GM21528 (cell line): ENCODE results near the gene GREM1.

Experiments used
- ATAC-seq: cut with Tn5 transposase; IDR thresholded peaks from one replicate; pipeline ENCODE4 v1.9.1; 2021; ENCODE audit warnings: mild to moderate bottlenecking, moderate library complexity; ENCODE audit not compliant: unreplicated experiment, low FRiP score

Gene GREM1

DNA sequence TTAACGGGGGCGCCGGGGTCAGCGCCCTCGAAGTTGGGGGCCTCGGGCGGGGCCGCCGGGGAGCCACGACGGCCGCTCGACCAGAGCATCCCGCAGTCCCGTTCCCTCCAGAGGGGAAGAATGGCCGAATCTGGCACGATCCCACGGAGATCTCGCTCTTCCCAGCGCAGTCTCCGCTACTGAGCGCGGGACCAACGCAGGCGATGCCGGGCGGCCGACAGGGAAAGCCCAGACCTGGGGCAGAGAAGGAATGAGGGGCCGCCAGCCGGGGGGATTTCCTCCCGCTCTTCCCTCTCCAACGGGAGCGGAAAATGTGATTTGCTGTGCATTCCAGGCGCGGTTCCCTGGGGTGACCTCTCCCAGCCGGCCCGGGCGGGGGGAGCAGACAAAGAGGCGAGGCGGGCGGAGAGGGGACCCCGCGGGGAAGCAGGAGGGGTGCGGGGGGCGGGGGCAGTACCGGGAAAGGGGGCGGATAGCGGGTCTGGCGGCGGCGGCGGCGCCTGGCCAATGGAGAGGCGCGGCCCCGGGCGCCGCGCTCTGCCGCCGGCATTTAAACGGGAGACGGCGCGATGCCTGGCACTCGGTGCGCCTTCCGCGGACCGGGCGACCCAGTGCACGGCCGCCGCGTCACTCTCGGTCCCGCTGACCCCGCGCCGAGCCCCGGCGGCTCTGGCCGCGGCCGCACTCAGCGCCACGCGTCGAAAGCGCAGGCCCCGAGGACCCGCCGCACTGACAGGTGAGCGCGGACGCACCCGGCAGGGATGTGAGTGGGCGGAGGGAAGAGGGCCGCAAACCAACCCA, at the start of gene GREM1:
Gene GREM1 (plus strand): TSS at position 579 of the 801 bp plus-strand sequence. CDS start 12,687 bp downstream, outside the sequence.
- no peak for ATAC-seq

DNA sequence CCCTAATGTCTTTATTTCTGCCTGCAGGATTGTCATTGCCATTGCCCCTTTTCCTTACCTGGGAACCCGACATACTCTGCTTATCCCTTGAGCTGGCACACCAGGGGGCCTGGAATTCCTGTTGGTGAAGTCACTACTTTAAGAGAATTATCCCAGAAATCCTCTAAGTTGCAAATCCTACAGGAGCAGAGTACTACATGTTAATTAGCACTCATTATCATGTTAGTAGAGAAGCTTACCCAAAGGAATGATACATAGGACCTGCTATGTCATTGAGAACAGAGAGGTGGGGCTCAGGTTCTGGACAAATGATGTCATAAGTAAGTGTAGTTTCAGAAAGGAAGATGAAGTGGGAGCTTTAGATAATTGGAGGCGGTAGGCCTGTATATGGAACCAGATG, 48.9 kb upstream of the GREM1 start:
- ATAC-seq: no peak

DNA sequence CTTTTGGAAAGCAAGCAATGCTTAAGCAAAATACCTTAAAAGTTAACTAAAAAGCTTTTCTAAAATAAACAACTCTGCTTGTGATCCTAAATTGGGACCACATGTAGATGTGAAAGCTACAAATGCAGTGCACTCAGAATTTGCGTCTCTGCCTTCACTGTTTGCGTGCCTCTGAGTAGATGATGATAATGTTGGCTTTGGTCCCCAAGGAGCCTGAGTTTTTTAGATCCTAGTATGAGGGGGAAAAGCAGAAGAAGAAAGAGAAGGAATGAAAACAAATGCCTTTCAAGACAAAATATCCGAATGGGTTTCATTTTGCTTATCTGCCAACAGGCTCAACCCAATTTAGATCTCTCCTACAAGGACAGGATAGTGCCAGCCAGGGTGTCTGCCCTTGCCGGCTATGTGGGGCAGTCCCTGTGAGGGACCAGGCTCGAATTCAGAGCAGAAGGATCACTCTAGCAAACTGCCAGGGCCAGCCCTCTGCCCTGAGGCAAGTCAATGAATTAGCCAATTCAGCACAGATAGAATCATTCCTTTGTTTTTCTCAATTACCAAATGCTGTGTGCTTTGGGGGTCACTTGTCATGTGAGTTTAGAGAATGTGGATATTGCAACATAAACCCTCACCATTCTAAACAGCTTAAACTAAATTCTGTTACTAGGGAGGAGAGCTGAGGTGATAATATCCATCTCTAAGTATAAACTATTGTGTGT, 47.8 kb upstream of the GREM1 start:
- no peak for ATAC-seq

DNA sequence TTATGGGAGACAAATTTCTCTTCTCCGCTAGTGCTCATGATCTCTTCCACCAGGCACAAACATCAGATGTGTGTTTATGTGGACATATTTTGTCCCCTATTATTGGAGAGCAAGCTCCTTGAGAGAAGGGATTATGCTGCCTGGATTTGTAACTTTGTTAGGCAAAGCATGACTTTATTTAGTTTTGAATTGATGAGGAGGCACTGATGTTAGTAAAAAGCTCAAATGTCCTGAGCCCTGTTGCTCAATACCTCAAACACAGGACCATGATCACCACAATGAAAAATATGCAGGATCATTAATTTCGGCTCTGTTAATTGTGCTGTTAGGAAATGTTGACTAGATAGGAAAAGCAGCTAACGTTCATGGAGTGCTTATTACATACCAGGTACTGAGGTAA, 47.2 kb upstream of the GREM1 start:
- no peak for ATAC-seq

DNA sequence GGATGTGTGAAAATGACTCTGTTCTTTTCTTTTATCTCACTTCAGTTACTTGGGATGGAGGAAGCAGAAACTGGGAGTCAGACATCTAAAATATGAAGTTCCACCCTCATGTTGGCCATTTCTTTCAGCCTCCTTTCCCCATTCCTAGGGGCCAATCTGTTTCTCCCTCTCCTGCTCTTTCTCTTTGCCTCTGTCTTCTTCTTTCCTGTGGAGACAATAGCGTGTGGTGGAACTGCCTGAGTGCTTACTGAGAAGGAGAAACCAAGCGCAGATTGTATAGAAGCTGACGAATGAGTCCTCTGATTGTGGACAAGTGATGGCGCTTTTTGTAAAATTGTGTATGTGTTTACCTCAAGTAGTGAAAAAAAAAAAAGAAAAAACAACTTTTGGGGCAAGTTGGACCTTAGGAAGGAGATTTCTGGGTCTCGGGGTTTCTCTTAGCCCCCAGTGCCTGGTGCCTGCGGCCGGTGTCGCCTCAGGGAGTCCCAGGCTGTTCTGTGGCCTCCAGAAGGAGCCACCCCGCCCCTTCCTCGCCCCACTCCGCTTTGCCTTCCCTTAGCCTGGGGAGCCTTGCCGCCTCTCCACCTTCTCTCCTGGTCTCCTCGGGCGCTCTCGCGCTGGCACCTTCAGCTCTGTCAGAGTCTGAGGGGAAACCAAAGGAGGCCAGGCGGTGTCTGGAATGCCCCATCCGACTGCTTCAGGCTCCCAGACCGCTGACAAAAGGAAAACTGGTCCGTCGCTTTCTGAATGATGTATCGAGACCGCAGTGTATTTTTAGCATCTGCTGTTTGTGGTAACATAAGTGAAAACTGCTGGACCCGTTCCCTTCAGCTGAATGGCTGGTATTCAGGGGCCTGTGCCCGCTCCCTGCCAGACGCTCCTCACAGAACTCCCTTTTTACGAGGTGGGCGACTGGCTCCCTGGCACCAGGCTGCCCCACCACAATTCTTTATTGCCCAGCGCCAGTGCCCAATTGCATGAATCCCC, 46.2 kb upstream of the GREM1 start:
- no peak for ATAC-seq

DNA sequence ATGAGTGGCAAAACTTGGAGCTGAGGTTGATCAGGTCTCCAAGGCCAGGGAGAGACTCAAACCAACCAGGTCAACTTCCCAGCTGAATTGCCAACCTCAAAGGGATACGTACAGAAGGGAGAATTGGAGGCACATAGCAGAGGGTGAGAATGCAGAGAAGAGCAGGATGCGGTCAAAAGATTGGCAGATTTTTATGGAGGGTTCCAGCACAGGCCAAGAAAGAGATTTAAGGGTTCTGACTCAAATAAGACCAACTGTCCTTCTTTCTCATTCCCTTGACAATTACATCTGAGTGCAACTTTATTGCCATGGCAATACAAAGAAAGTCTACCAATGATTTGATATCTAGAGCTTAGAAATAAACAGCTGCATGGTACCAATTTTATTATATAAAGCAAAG, 43.1 kb upstream of the GREM1 start:
- ATAC-seq: no peak

DNA sequence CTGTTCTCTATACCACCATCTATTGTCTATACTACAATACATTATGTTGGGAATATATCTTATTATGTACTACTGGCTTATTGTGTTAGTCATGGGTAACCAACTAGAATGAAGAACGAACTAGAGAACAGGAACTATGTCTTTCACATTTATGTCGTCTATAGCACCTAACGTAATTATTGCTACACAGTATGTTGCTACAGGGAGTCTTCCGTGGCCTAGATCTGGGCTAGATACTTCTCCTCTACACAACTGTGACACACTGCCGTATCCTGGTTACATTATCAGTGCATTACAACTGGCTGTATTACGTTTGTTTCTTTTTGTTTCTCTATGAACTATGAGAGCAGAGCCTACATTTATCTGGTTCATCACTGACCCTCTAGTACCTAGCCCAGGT, 42.3 kb upstream of the GREM1 start:
- ATAC-seq: no peak

DNA sequence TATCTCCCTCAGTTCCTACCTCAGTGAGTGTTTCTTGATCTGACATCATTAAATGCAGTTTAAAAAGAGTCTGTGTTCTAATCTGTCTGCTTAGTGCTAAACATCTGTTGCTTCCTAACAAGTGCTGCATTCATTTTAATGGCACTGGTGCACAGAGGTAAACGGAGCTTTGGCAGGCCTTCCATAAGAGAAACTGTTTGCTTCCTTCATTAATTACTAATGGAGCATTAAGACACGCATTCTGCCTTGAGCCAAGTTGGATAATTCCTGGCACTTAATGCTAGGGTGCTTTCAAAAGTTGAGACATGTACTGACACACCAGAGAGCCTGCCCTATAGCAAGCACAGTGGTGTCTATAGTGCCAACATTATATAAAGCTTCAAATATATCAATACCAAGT, 41.6 kb upstream of the GREM1 start:
- no peak for ATAC-seq

DNA sequence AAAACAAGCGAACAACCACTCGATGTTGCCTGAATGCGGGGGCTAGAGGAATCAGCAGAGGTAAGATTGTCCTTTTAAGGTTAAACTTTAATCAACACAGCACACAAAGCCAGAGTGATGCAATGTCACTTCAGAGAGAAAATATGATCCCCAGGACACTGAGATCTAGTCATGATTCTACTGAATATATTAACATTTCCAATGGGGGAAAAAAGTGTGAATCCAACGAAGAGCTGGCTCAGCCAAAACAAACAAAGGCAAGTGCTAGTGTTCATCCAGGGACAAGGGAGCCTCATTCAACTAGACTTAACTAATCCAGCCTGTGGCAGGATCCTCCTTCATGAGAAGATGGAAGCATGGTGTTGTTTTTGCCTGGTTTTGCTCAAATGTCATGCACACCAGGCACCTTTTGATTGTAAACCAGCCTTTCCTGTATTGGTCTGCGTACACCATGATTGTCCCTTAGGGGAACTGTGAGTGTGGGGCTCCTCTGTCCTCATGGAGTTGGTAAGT, 40.5 kb upstream of the GREM1 start:
- no peak for ATAC-seq

DNA sequence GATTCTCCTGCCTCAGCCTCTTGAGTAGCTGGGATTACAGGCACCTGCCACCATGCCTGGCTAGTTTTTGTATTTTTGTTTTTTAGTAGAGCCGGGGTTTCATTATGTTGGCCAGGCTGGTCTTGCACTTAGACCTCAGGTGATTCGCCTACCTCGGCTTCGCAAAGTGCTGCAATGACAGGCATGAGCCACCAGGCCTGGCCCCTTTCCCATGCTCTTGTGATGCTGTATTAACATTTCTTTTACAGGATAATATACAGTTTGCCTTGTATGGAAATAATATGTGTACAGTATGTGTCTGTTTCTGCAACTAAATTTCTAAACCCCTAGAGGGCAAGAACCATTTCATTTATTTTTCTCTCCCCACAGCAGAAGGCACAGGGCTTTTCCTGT, 38.5 kb upstream of the GREM1 start:
- no peak for ATAC-seq

DNA sequence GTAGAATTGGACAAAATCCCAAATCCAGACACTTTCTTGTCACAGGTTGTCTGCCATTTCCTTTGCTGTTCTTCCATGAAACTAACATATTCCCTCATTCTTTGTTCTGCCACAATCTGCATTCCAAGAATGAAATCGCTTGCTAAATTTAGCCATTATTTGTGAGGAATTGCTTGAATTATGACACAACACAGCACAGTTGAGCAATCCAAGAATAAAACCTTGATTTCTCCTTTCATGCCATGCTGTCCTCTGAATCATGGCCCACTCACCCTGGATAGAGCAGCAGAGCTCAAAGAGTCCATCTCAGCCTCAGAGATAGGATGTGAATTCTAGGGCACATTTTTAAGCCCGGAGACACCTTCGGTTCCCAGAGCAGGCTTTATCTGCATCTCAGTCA, 35.2 kb upstream of the GREM1 start:
- no peak for ATAC-seq

DNA sequence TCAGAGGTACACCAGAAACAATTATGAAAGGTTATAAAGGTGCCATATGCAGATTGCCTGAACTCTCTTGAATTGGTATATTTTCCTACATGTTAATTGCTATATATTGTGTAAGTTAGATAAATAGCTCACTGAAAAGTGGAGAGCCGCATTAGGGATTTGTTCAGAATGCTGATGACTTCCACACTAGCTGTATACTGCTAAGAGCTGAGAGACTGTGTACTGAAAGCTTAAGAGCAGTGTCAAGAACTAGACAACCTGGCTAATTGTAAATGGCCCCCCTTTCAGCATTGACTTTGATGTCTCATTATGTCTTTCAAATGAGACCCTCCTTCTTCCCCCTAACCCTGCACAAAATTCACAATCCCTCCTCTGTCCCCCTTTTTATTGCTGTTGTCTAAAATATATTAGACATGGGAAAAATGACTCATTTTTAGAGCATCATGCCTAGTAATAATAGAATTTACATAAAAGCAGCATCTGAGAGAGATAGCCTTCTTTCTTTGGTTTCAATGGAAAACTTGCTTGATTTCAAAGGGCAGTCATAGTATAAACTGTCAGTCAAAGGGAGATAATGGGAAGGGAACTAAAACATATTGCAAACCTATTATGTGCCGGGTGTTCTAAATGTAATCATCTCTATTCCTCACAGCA, 34.7 kb upstream of the GREM1 start:
- ATAC-seq: no peak

DNA sequence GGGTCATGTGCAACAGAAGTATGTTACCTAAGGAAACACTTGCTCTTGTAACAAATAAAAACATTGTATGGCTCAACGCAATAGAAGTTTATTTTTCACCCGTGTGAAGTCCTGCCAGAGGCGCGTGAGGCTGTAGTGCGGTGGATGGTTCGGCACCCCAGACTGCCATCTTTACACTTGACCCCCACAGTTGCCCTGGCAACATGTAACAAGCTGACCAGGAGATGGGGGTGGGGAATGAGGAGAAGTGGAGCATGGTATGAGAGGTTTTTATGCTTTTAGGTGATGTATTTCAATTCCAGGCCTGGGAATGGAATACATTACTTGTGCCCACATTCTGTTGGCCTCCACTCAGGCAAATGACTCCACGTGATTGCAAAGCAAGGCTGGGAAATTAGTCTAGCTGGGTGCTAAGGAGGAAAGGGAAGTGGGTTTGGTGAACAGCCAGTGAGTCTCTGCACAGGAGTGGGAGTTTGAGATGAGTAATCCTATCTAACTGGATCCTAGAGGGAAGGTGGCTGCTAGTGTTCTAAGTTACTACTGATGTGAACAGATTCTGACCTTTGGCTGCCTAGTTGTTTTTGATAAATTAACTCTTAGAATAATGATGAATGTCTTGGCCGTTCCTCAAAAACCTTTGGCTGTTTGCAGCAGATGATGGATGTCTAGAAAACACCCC, 33.8 kb upstream of the GREM1 start:
- no peak for ATAC-seq

DNA sequence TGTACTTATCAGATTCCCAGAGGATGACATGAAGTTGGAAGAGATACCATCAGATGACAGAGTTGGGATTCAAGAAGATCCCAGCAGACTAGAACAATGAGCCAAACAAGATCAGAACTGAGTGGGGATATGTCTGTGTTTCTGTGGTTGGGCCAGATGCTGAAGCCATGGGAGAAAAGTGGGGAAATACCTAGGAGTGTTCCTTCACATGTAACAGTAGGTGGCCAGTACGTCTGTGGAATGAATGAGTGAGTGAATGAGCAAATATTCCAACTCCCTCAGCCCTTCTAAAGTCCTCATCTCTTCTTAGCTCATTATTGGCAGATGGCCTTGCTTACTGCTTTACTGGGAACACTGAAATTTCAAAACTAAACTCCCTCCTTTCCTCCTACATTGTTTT, 32.2 kb upstream of the GREM1 start:
- no peak for ATAC-seq

DNA sequence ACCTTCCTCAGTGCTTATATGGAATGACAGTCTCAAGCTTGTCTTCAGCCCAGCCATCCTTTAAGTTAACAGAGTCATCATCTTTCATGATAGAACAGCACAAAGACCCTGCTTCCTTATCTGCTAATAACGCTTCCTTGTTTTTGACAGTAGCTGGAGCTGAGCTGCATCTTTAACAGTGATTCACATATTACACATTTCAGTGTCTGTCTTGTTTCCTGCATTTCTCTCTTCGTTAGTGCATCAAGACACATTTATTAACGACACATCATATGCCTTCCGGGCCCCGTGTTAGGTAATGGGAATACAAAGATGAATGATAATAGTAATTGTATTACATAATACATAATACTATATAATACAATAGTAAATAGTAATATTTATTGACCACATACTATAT, 30.2 kb upstream of the GREM1 start:
- no peak for ATAC-seq

DNA sequence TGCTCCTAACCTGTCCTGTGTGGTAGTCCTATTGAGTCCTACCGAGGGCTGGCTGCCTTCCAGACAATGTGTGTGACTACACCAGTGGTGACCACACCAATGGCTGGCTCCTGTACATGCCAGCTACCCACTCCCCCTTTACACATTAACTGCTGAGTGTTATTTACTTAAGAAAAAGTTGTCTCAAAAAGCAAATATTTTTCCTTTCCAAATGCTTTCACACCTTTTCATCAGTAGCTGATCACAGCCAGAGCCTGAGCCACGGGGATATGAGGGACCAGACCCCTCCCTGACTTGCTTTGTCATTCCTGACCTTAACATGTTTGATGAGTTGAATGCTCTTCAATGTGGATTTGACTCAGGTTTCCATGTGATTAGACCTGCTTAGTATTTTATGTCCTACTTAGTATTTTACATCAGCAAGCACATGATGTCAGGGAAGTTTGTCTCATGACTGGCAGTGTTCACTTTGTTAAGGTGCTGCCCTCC, 29.6 kb upstream of the GREM1 start:
- ATAC-seq: no peak

DNA sequence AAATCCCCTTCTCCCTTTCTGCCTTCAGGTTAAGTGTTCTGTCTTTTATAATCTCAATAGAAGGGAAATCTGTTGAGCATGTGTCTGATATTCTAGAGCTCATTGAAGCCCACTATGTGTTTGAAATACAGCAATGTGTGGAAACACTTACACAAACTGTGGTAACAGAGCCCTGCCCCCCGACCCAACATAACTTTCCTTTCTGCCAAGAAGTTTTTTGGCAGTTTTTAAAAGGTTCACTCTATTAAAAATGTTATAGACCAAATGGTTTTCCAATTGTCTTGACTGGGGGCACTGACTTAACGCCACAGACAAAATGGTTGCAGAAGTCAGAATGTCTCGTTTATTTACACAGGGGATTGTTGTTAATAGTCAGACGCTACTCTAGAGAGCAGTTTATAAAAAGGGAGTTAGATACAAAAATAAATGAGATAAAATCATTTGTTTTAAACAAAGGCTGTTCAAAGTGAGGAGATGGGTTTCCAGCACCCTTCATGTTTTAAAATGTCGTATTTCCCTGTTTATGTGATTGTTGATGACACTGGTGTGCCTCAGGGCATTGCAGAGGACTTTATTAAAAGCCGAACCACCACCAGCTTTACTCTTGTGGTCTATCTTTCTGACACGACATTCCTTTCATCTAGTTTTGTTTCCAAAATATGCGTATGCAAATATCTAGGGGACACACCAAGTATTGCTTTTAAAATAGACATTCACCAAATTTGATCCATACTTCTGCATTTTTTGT, 26.7 kb upstream of the GREM1 start:
- no peak for ATAC-seq

DNA sequence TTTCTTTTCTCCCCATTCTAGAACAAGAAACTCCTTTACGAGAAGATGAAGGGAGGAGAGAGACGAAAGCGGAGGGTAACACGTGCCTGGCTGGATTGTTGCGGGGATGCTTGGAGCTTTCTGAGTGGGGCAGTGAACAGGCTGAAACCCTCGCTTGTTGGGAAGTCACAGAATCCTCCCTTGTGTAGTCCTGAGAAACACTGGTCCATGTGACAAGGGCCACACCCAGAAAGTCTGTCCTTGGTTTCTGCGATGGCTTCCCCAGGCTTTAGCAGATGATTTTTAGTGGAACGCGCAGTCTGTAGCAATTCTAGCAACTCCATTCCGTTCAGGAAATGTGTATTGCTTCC, 26.1 kb upstream of the GREM1 start:
- no peak for ATAC-seq

DNA sequence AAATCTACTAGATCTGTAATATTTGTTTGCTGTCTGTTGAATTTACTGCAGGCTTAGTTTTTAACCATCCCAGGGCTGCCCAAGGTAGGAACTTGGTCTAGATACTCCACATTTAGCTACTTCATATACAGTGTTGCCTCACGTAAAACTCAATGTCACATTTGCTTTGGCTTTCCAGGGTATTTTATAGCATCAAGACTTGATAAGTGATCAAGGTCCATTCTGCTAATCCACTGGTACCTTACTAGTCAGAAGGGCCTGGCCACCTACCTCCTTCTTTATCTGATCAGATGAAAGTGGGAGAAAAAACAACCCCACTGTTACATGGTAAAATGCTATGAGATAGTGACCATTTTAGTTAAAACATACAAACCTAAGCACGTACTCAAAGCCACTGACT, 25.5 kb upstream of the GREM1 start:
- no peak for ATAC-seq
